Duodenal mucosa (tissue), 2 donors: Measurements from ENCODE around the gene MYO15B.
A peak's percentile ranks its signal among the peaks of the same experiment; 100 is the strongest.
"Not testable (repeated sequence)": the region's sequence is repeated elsewhere in the genome, so short reads cannot be mapped to it uniquely, and the experiment has no call there.

Source experiments
- H3K27ac ChIP-seq: one replicate; pipeline ENCODE4 v1.7.0; 2013; ENCODE audit warnings: low read depth, low read length
- H3K27me3 ChIP-seq, 2 donors: one replicate each; pipeline ENCODE4 v1.7.0; 2013; ENCODE audit warnings: low read length in 2 of 2, control low read depth in 1 of 2; ENCODE audit not compliant: insufficient read depth in 2 of 2, control insufficient read depth in 1 of 2
- H3K36me3 ChIP-seq, 2 donors: one replicate each; pipeline ENCODE4 v1.7.0; 2013; ENCODE audit warnings: low read length in 2 of 2, control low read depth in 1 of 2; ENCODE audit not compliant: insufficient read depth in 2 of 2, control insufficient read depth in 1 of 2
- H3K4me1 ChIP-seq, 2 donors: one replicate each; pipeline ENCODE4 v1.7.0; 2013; ENCODE audit warnings: low read length in 2 of 2, control low read depth in 1 of 2; ENCODE audit not compliant: insufficient read depth in 2 of 2, control insufficient read depth in 1 of 2
- H3K4me3 ChIP-seq, 2 donors: one replicate each; pipeline ENCODE4 v1.7.0; 2013; ENCODE audit warnings: low read length in 2 of 2, low read depth in 1 of 2
- H3K9ac ChIP-seq, 2 donors: one replicate each; pipeline ENCODE4 v1.7.0; 2013; ENCODE audit warnings: low read length in 2 of 2, low read depth in 1 of 2
- H3K9me3 ChIP-seq, 2 donors: one replicate each; pipeline ENCODE4 v1.7.0; 2013; ENCODE audit warnings: low read length in 2 of 2, control low read depth in 1 of 2; ENCODE audit not compliant: control insufficient read depth in 1 of 2

Gene MYO15B

GRCh38 chr17:75636381-75637142 is 49.0 kb downstream of the MYO15B start:
- Histone ChIP-seq H3K36me3 (peaks cover 0 to 11% of the 10 kb centered on the region in 2 donors), H3K4me3 (no peak overlapping the region), H3K27ac (peak overlapping the region; percentile 37), H3K4me1 (peaks cover 71% of the 10 kb centered on the region in 2 donors), H3K9ac (peak overlapping the region; percentile 43 to 49), H3K27me3 (no peaks in the 10 kb centered on the region), H3K9me3 (no peaks in the 10 kb centered on the region)

- Histone ChIP-seq H3K4me1 (peaks cover 74 to 77% of the 10 kb centered on the region in 2 donors), H3K4me3 (no peak overlapping the region), H3K9me3 (no peaks in the 10 kb centered on the region), H3K27ac (peak overlapping the region; percentile 37), H3K27me3 (no peaks in the 10 kb centered on the region), H3K36me3 (peaks cover 0 to 7% of the 10 kb centered on the region in 2 donors), H3K9ac (peak overlapping the region; percentile 34 to 49)
Measured at GRCh38 chr17:75637143-75637538, 49.5 kb downstream of the MYO15B start.

GRCh38 chr17:75637551-75637950 is 50.0 kb downstream of the MYO15B start:
- no peak overlapping the region for H3K27ac ChIP-seq
- no peaks in the 10 kb centered on the region for H3K27me3 ChIP-seq
- no peak overlapping the region for H3K4me3 ChIP-seq
- H3K9me3 ChIP-seq: no peaks in the 10 kb centered on the region
- peak overlapping the region; percentile 34 to 49 for H3K9ac ChIP-seq
- H3K36me3 ChIP-seq: peaks cover 0 to 7% of the 10 kb centered on the region in 2 donors
- peaks cover 72 to 80% of the 10 kb centered on the region in 2 donors for H3K4me1 ChIP-seq

- H3K9ac ChIP-seq, H3K9me3 ChIP-seq, H3K27ac ChIP-seq, H3K4me3 ChIP-seq, H3K36me3 ChIP-seq, H3K27me3 ChIP-seq: not testable (repeated sequence)
- peaks cover 74 to 80% of the 10 kb centered on the region in 2 donors for H3K4me1 ChIP-seq
Measured at GRCh38 chr17:75638039-75638438, 50.4 kb downstream of the MYO15B start.

GRCh38 chr17:75638893-75639292 is 51.3 kb downstream of the MYO15B start:
- peaks cover 65 to 77% of the 10 kb centered on the region in 2 donors for H3K4me1 ChIP-seq
- no peaks in the 10 kb centered on the region for H3K27me3 ChIP-seq
- no peak overlapping the region for H3K4me3 ChIP-seq
- no peak overlapping the region for H3K9ac ChIP-seq
- H3K9me3 ChIP-seq: no peaks in the 10 kb centered on the region
- no peak overlapping the region for H3K27ac ChIP-seq
- peaks cover 0 to 7% of the 10 kb centered on the region in 2 donors for H3K36me3 ChIP-seq

- Histone ChIP-seq H3K36me3 (peaks cover 0 to 7% of the 10 kb centered on the region in 2 donors), H3K27ac (no peak overlapping the region), H3K4me3 (no peak overlapping the region), H3K4me1 (peaks cover 61 to 73% of the 10 kb centered on the region in 2 donors), H3K27me3 (no peaks in the 10 kb centered on the region), H3K9ac (no peak overlapping the region), H3K9me3 (no peaks in the 10 kb centered on the region)
Measured at GRCh38 chr17:75639327-75639726, 51.7 kb downstream of the MYO15B start.

- H3K27ac ChIP-seq: peak overlapping the region; percentile 32
- peaks cover 0 to 7% of the 10 kb centered on the region in 2 donors for H3K36me3 ChIP-seq
- no peaks in the 10 kb centered on the region for H3K9me3 ChIP-seq
- H3K4me1 ChIP-seq: peaks cover 54 to 67% of the 10 kb centered on the region in 2 donors
- H3K27me3 ChIP-seq: no peaks in the 10 kb centered on the region
- H3K9ac ChIP-seq: no peak overlapping the region
- H3K4me3 ChIP-seq: no peak overlapping the region
Measured at GRCh38 chr17:75639771-75640555, 52.4 kb downstream of the MYO15B start.

- H3K27ac ChIP-seq: peak overlapping the region; percentile 30
Measured at GRCh38 chr17:75640556-75641119, 53.0 kb downstream of the MYO15B start.

GRCh38 chr17:75641343-75641742 is 53.7 kb downstream of the MYO15B start:
- Histone ChIP-seq H3K9ac (no peak overlapping the region), H3K27ac (no peak overlapping the region), H3K27me3 (no peaks in the 10 kb centered on the region), H3K9me3 (no peaks in the 10 kb centered on the region), H3K4me3 (no peak overlapping the region), H3K36me3 (peaks cover 0 to 7% of the 10 kb centered on the region in 2 donors), H3K4me1 (peaks cover 53 to 68% of the 10 kb centered on the region in 2 donors)

More at GRCh38 chr17:75640556-75641119, 53.0 kb downstream of the MYO15B start:
- H3K4me1 ChIP-seq: peaks cover 53 to 68% of the 10 kb centered on the region in 2 donors
- H3K4me3 ChIP-seq: no peak overlapping the region
- H3K9me3 ChIP-seq: no peaks in the 10 kb centered on the region
- no peak overlapping the region for H3K9ac ChIP-seq
- no peaks in the 10 kb centered on the region for H3K27me3 ChIP-seq
- peaks cover 0 to 7% of the 10 kb centered on the region in 2 donors for H3K36me3 ChIP-seq
